OCI-LY3 (cell line): Measurements from ENCODE around the gene HORMAD2.
A peak's percentile ranks its signal among the peaks of the same experiment; 100 is the strongest.

Source experiments
- H2AFZ ChIP-seq: fragments of 200-600, 300-600 bp; shearing (Covaris generic); 2 replicates; pipeline ENCODE4 v1.6.0; 2014; ENCODE audit warnings: antibody characterized with exemption, low read depth, low read length
- H3K27ac ChIP-seq: fragments of 200-600, 300-600 bp; sonication (generic); 2 replicates; pipeline ENCODE4 v1.5.1; 2014; ENCODE audit warnings: mild to moderate bottlenecking, low read length, moderate library complexity, mixed read lengths
- H3K27me3 ChIP-seq: fragments of 200-600, 300-600 bp; sonication (generic); 2 replicates; pipeline ENCODE4 v1.6.1; 2014; ENCODE audit warnings: low read depth, low read length, mixed read lengths
- H3K36me3 ChIP-seq: fragments of 200-600, 300-600 bp; sonication (generic); replicated peaks from 2 replicates; pipeline ENCODE3; 2014; ENCODE audit warnings: low read depth, low read length, mixed read lengths
- H3K4me1 ChIP-seq: fragments of 300-600, 200-600 bp; sonication (generic); 2 replicates; pipeline ENCODE4 v1.6.1; 2014; ENCODE audit warnings: low read length, mixed read lengths
- H3K4me2 ChIP-seq: fragments of 200-600, 300-600 bp; sonication (generic); 2 replicates; pipeline ENCODE4 v1.6.1; 2014; ENCODE audit warnings: low read length, mixed read lengths
- H3K4me3 ChIP-seq: fragments of 300-600, 200-600 bp; sonication (generic); 2 replicates; pipeline ENCODE4 v1.5.1; 2014; ENCODE audit warnings: antibody characterized with exemption, mild to moderate bottlenecking, low read length, moderate library complexity
- H3K79me2 ChIP-seq: fragments of 300-600, 200-600 bp; shearing (Covaris generic); 2 replicates; pipeline ENCODE4 v1.6.1; 2014; ENCODE audit warnings: mild to moderate bottlenecking, low read length, mixed read lengths
- H3K9ac ChIP-seq: fragments of 300-600, 200-600 bp; shearing (Covaris generic); 2 replicates; pipeline ENCODE4 v1.6.0; 2014; ENCODE audit warnings: mild to moderate bottlenecking, low read length, moderate library complexity
- H3K9me3 ChIP-seq: fragments of 200-600, 300-600 bp; shearing (Covaris generic); 2 replicates; pipeline ENCODE4 v1.6.1; 2014; ENCODE audit warnings: low read length, mixed read lengths; ENCODE audit not compliant: insufficient read depth
- H4K20me1 ChIP-seq: fragments of 200-600, 300-600 bp; sonication (generic); 2 replicates; pipeline ENCODE4 v1.6.1; 2016; ENCODE audit warnings: low read length, mixed read lengths; ENCODE audit not compliant: insufficient read depth
- EZH2phosphoT487 ChIP-seq: fragments of 200-600 bp; shearing (Covaris generic); IDR thresholded peaks from 2 replicates; pipeline ENCODE4 v1.6.1; 2018; ENCODE audit warnings: antibody characterized with exemption, mixed run types, low read depth
- TF ChIP-seq, protein P1 (sequence below): fragments of 200-600, 300-600 bp; sonication (generic); IDR thresholded peaks from 2 replicates; pipeline ENCODE4 v1.5.1; 2014; ENCODE audit warnings: antibody characterized with exemption, low read length, low read depth

The HORMAD2 gene

DNA sequence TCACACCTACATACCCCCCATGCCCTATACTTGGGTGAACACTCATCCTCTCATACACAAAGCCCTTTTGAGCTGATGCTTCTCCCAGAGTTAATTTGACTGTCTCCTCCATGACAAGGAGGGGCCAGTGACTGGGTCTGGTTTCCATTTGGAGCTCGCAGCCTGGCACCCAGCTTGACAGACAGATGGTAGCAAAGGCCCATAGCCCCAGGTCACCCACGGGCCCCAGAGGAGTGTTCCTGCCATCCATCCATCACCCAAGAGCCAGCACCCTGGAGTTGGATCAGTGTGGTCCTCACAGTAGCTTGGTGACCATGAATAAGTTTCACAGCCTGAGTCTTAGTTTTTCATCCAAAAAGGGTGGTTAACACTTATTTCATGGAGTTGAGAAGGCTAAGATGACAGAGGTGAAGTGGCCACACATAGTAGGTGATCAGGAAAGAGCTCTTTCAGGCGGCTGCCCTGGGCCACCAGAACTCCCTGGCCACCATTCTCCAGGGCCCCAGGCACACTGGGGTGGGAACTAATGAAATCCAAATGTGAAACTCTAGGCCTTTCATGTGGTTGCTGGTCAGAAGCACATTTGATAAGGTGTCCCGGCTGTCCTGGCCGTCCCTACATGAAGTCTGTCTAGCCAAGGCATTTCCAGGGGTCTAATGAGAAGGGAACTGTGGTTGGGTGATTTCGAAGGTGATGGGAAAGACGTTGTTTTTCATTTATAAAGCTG lies 123.9 kb downstream of the HORMAD2 start:
- H4K20me1 ChIP-seq = no peaks in the 10 kb centered on the region
- no peaks in the 10 kb centered on the region for H3K27me3 ChIP-seq
- no peak for TF ChIP-seq EZH2phosphoT487
- TF ChIP-seq, protein P1, sequence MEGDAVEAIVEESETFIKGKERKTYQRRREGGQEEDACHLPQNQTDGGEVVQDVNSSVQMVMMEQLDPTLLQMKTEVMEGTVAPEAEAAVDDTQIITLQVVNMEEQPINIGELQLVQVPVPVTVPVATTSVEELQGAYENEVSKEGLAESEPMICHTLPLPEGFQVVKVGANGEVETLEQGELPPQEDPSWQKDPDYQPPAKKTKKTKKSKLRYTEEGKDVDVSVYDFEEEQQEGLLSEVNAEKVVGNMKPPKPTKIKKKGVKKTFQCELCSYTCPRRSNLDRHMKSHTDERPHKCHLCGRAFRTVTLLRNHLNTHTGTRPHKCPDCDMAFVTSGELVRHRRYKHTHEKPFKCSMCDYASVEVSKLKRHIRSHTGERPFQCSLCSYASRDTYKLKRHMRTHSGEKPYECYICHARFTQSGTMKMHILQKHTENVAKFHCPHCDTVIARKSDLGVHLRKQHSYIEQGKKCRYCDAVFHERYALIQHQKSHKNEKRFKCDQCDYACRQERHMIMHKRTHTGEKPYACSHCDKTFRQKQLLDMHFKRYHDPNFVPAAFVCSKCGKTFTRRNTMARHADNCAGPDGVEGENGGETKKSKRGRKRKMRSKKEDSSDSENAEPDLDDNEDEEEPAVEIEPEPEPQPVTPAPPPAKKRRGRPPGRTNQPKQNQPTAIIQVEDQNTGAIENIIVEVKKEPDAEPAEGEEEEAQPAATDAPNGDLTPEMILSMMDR = no peak
- peaks cover 30% of the 10 kb centered on the region for H3K4me1 ChIP-seq
- H3K9ac ChIP-seq = no peak overlapping the region
- no peaks in the 10 kb centered on the region for H3K36me3 ChIP-seq
- H3K27ac ChIP-seq = no peak overlapping the region
- H3K79me2 ChIP-seq = no peaks in the 10 kb centered on the region
- H2AFZ ChIP-seq = no peak overlapping the region
- H3K4me2 ChIP-seq = no peak overlapping the region
- H3K9me3 ChIP-seq = no peaks in the 10 kb centered on the region
- no peak overlapping the region for H3K4me3 ChIP-seq

DNA sequence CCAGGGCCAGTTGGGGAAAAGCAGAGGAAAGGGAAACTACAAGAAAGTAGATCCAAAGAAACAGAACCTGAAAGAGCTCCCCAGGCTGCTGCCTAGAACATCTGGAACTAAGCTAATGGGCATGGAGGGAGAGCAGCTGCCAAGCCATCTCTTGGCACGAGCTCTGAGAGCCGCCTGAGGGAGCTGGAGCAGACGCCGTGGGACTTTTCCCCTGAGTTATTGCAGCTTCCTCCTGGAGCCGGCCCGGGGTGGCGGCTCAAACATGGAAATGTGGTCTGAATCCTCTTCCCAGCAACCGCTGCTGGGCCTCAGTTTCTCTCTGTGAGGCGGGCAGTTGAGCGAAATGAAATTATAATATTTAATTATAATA lies 124.5 kb downstream of the HORMAD2 start:
- Histone ChIP-seq H4K20me1 (no peaks in the 10 kb centered on the region), H3K4me1 (peaks cover 25% of the 10 kb centered on the region), H3K27me3 (no peaks in the 10 kb centered on the region), H2AFZ (no peak overlapping the region), H3K79me2 (no peaks in the 10 kb centered on the region), H3K27ac (no peak overlapping the region), H3K36me3 (no peaks in the 10 kb centered on the region), H3K4me2 (no peak overlapping the region), H3K9me3 (no peaks in the 10 kb centered on the region), H3K4me3 (no peak overlapping the region), H3K9ac (no peak overlapping the region)
- TF ChIP-seq, protein P1 = no peak
- TF ChIP-seq EZH2phosphoT487 = no peak

DNA sequence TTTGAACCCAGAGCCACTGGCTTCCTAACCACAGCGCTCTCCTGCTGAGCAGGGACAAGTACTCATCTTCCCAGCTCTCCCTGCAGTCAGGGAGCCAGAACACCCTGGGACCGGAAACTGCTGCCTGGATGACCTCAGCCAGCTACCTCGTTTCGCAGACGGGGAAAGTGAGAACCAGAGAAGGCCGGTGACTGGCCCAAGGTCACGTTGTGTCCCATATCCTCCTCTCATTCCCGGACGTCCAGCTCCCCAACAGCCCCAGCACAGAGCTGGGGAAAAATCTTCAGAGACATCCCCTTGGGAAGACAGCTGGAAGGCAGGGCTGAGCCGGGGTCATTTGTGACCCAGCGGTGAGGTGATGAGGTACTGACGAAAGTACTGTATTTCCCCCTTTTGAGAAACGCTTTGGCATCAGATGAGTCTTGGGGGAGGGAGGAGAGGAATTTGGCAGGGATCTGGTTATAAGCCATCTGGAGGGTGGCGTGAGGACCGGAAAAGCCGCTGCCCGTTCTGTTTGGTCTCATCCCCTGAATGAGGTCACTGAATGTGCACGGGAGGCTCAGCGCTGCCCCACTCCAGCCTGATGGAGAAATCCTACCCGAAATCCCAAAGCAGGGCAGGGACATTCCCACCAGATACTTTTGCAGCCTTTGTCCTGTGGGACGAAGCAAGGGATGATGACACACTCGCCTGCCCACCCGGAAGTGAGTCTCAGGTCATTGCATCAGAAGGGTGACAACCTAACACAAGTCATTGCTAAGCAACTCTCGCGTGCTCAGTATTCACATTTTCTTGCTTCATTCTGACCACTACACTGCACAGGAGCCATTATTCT lies 125.2 kb downstream of the HORMAD2 start:
- no peaks in the 10 kb centered on the region for H3K79me2 ChIP-seq
- TF ChIP-seq, protein P1 = no peak
- no peak for TF ChIP-seq EZH2phosphoT487
- H3K36me3 ChIP-seq = no peaks in the 10 kb centered on the region
- no peaks in the 10 kb centered on the region for H3K27me3 ChIP-seq
- no peaks in the 10 kb centered on the region for H4K20me1 ChIP-seq
- peak overlapping the region; percentile 28 for H3K4me3 ChIP-seq
- no peak overlapping the region for H3K9ac ChIP-seq
- no peak overlapping the region for H3K27ac ChIP-seq
- H3K4me2 ChIP-seq = peak overlapping the region; percentile 43
- H3K4me1 ChIP-seq = peaks cover 19% of the 10 kb centered on the region
- H2AFZ ChIP-seq = 0 out of 2 replicates have a peak overlapping the region, but pooled peaks have one; percentile 31
- H3K9me3 ChIP-seq = no peaks in the 10 kb centered on the region

DNA sequence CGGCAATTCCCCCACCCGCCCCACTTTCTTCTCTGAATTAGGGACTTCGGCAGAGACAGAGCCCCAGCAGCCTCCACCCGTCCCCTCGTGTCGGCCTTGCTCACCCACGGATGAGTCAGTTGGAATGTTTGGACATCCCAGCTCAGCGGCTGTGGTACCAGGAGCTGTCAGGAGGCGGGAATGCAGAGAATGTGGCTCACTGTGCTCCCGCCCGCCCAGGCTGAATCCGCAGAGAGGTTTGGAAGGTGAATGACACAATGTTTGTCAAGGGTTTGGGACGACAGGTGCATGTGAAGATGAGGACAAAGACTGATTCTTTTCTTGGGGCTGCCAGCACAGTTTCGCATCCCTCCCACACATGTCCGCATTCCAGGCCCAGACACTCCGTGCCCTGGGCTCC lies 126.7 kb downstream of the HORMAD2 start:
- no peak overlapping the region for H3K4me3 ChIP-seq
- no peak overlapping the region for H3K27ac ChIP-seq
- H3K4me2 ChIP-seq = no peak overlapping the region
- no peaks in the 10 kb centered on the region for H3K79me2 ChIP-seq
- no peaks in the 10 kb centered on the region for H3K9me3 ChIP-seq
- H3K27me3 ChIP-seq = no peaks in the 10 kb centered on the region
- H3K9ac ChIP-seq = no peak overlapping the region
- H3K4me1 ChIP-seq = peaks cover 17% of the 10 kb centered on the region
- TF ChIP-seq, protein P1 = no peak
- no peak for TF ChIP-seq EZH2phosphoT487
- no peaks in the 10 kb centered on the region for H4K20me1 ChIP-seq
- no peak overlapping the region for H2AFZ ChIP-seq
- H3K36me3 ChIP-seq = no peaks in the 10 kb centered on the region
